ENCODE data around the gene C1QTNF2.

DNA sequence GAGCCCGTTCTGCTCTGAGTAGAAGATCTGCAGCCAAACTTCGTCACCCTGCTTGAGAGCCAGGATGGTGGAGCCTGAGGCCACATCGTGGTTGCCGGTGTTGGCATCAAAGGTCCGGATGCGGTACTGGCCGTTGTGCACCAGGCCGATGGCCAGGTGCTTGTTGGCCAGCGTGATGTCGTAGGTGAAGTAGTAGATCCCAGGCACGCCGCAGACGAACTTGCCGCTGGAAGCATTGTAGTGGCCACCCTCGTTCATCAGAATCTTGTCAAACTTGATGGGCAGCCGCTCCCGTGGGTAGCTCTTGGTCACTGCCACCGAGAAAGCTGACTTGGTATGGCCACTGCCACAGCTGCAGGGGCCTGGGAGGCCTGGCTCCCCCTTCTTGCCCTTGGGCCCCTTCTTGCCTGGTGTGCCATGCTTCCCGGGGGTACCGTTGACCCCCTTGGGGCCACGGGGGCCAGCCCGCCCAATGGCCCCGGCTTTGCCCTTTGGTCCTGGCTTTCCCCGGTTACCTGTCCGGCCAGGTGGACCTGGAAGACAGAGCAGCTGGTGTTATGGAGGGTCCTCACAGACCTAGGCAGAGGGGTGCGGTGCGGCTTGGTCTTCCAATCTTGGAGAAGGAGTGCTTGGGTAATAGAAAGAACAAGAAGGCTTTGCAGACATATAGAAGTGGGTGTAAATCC lies 21.0 kb downstream of the C1QTNF2 start:
- no peak for TF ChIP-seq SUZ12 (IDR thresholded peaks at IDR 0.05; ENCODE audit: extremely low read depth, insufficient read depth, insufficient read length)
- no peak for TF ChIP-seq ZNF274 (IDR thresholded peaks at IDR 0.05; ENCODE audit: low read depth, low read length)
- no peak for TF ChIP-seq YY1 (IDR thresholded peaks at IDR 0.05; ENCODE audit: insufficient read depth, insufficient read length)
